Stimulated activated CD8-positive, alpha-beta memory T cell treated with anti-CD3 and anti-CD28 coated beads, Interleukin-4, amount 100 ng/mL, for 1 hour (primary cell): ENCODE results near the gene VPS41.
"Not testable (repeated sequence)": the region's sequence is repeated elsewhere in the genome, so short reads cannot be mapped to it uniquely, and the experiment has no call there.

Source experiments
- DNase-seq, 2 donors: peaks; one replicate each; pipeline ENCODE4 v3.0.0-alpha.2; 2020; ENCODE audit warnings: low read depth in 2 of 2, low spot score in 1 of 2

The VPS41 gene

GRCh38 chr7:38855867-38856266 lies 53.1 kb downstream of the VPS41 start:
- DNase-seq: no peak

- no peak for DNase-seq
These were observed 53.6 kb downstream of the VPS41 start for GRCh38 chr7:38855386-38855785.

- DNase-seq: not testable (repeated sequence)
These were observed 54.0 kb downstream of the VPS41 start for GRCh38 chr7:38854947-38855346.

- no peak for DNase-seq
These were observed 57.7 kb downstream of the VPS41 start for GRCh38 chr7:38851321-38851720.

GRCh38 chr7:38846280-38846679 lies 62.7 kb downstream of the VPS41 start:
- no peak for DNase-seq

- DNase-seq: no peak
These were observed 63.9 kb downstream of the VPS41 start for GRCh38 chr7:38844952-38845563.

- DNase-seq: no peak
These were observed 66.2 kb downstream of the VPS41 start for GRCh38 chr7:38842746-38843145.

GRCh38 chr7:38840736-38841460 lies 68.1 kb downstream of the VPS41 start:
- no peak for DNase-seq

GRCh38 chr7:38839851-38840250 lies 69.1 kb downstream of the VPS41 start:
- no peak for DNase-seq

GRCh38 chr7:38838725-38839385 lies 70.1 kb downstream of the VPS41 start:
- DNase-seq: no peak

- no peak for DNase-seq
These were observed 74.6 kb downstream of the VPS41 start for GRCh38 chr7:38834357-38834756.

GRCh38 chr7:38833329-38833728 lies 75.7 kb downstream of the VPS41 start:
- no peak for DNase-seq

- DNase-seq: no peak
These were observed 77.6 kb downstream of the VPS41 start for GRCh38 chr7:38831259-38831996.

GRCh38 chr7:38830826-38831225 lies 78.2 kb downstream of the VPS41 start:
- DNase-seq: no peak

- no peak for DNase-seq
These were observed 79.4 kb downstream of the VPS41 start for GRCh38 chr7:38829488-38830165.

- no peak for DNase-seq
These were observed 81.0 kb downstream of the VPS41 start for GRCh38 chr7:38828026-38828425.

GRCh38 chr7:38825721-38826440 lies 83.1 kb downstream of the VPS41 start:
- no peak for DNase-seq

GRCh38 chr7:38824948-38825347 lies 84.0 kb downstream of the VPS41 start:
- DNase-seq: no peak

- DNase-seq: no peak
These were observed 86.4 kb downstream of the VPS41 start for GRCh38 chr7:38822549-38822948.

GRCh38 chr7:38820571-38820970 lies 88.4 kb downstream of the VPS41 start:
- DNase-seq: no peak
